Peyer's patch (tissue), 4 donors: Measurements from ENCODE around the gene PARP15.

Source experiments
- CTCF ChIP-seq, 6 experiments: fragments of 450-650 bp in 4 of 6; fragments of 200-600 bp in 2 of 6; sonication (generic) in 1 of 6; IDR thresholded peaks; one replicate each; pipeline ENCODE4 v1.5.1; 2017 to 2019; ENCODE audit warnings: antibody characterized with exemption in 6 of 6, mild to moderate bottlenecking in 3 of 6, moderate library complexity in 1 of 6
- POLR2A ChIP-seq, 2 donors: fragments of 450-650 bp; IDR thresholded peaks; one replicate each; pipeline ENCODE4 v1.5.1; 2017; ENCODE audit warnings: antibody characterized with exemption in 2 of 2, mild to moderate bottlenecking in 2 of 2, moderate library complexity in 2 of 2

- TF ChIP-seq POLR2A (IDR thresholded peaks at IDR 0.05), result no peak
- no peak for TF ChIP-seq CTCF (IDR thresholded peaks at IDR 0.05)
These were observed 104.5 kb downstream of the PARP15 start for GRCh38 chr3:122681974-122682409.
